Ecto neural progenitor cell (in vitro differentiated cells): ENCODE data around the gene CADM1.
"Not testable (repeated sequence)": the region's sequence is repeated elsewhere in the genome, so short reads cannot be mapped to it uniquely, and the experiment has no call there.

ENCODE experiments used
- DNase-seq: peaks from one replicate; pipeline ENCODE4 v3.0.0-alpha.2; 2018; ENCODE audit warnings: low spot score

Gene CADM1

DNA sequence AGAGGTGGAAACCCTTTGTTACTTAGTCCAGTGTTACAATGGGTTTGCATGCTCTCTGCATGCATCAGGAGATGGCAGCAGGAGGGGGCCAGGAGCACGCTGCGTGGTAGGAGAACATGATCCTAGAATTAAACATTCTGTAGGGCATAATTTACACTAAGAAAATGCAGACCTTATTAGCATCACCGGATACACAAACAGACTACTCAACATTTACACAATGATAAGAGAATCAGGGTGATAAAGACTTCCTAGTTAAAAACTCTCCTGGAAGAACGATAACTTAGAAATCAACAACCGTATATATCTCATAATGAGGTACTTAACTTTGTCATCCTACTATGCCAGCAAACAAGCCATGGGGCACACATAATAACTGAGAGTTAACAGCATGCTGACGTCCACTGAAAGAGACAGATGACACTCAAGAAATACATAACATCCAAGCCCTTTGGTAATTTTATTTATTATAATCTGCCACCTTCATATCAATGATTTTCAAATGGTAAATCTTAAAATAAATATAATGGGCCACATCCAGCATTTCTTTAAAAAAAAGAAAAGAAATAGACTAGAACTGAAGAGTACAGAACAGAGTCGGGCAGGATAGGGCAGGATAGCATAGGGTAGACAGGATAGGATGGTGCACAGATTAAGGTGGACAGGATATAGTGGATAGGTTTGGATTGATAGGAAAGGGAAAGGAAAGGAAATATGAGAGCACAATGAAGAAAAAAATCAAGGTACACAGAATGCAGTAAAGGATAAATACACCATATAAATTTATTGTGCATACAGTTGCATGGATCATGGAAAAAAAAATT is 27.5 kb downstream of the CADM1 start:
- no peak for DNase-seq

DNA sequence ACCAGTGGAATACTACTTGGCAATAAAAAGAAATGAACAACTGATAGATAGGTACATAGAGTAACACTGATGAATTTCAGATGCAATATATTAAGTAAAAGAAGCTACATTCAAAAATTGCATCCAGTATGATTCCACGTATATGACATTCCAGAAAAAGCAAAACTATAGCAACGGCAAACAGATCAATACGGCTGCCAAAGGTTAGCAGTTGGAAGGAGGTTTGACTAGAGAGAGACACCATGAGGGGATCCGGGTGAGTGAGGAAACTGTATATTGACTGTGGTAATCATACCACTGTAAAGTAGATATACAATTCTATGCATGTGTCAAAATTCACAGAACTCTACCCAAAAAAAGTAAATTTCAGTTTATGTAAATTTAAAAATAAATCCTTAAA is 28.7 kb downstream of the CADM1 start:
- no peak for DNase-seq

DNA sequence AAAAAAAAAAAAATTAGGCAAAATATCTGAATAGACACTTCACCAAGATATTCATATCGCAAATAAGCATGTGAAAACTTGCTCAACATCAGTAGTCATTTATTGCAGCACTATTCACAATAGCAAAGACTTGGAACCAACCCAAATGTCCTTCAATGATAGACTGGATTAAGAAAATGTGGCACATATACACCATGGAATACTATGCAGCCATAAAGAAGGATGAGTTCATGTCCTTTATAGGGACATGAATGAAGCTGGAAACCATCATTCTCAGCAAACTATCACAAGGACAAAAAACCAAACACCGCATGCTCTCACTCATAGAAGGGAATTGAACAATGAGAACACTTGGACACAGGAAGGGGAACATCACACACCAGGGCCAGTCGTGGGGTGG is 29.9 kb downstream of the CADM1 start:
- DNase-seq: not testable (repeated sequence)

DNA sequence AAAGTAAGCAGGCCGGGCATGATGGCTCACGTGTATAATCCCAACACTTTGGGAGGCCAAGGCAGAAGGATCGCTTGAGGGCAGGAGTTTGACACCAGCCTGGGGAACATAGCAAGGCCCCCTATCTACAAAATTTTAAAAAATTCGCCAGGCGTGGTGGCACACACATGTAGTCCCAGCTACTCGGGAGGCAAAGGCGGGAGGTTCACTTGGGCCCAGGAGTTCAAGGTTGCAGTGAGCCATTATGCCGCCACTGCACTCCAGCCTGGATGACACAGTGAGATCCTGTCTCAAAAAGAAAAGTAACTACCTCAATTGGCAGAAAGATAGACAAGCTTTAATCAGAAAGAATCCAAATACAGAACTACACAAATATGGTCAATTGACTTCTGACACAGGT is 31.0 kb downstream of the CADM1 start:
- DNase-seq: no peak

DNA sequence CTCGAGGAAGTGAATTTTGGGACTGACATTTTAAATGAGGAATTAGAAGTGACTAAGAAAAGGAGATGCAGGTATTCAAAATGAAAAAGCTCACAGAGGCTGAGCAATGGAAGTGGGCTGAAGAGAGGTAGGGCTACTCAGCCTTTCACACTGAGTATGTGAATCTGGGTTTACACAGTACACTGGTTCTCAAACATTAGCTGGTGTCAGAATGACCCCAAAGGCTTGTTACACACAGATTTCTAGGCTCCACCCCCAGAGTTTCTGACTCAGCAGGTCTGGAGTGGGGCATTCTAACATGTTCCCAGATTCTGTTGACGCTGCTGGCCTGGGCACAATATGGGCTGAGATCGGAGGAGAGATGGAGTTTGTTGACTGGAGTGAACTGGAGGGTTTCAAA is 32.8 kb downstream of the CADM1 start:
- no peak for DNase-seq

DNA sequence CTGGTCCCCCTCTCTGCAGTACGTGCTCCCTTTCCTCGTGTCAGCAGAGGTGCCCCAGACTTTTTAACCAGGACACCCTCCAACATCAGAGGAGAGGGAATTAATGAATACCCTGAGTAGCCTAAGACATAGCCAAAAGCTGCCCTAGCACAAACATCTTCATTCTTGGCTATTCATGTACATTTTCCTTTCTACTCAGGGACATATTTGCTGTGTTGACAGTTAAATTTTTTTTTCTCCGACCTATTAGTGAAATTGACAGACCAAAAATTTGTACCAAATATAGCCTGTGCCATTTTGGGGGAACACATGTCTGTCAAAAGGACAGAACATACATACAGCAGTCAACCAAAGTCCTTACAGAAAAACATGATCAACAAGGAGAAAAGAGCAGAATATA is 33.3 kb downstream of the CADM1 start:
- no peak for DNase-seq

DNA sequence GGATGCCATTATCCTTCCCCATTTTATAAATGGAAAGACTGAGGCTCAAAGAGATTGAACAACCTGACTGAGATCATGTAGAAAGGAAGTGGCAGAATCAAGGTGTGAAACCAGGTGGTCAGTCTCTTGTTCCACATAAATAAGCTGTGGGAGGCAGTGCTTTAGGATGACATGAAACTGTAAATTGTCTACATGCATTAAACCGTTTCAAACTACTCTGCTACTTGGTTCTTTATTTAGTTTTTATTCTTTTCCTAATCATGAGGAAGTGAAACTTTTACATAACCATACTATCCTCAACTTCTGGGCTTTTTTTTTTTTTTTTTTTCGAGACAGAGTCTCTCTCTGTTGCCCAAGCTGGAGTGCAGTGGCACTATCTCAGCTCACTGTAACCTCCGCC is 34.9 kb downstream of the CADM1 start:
- no peak for DNase-seq

DNA sequence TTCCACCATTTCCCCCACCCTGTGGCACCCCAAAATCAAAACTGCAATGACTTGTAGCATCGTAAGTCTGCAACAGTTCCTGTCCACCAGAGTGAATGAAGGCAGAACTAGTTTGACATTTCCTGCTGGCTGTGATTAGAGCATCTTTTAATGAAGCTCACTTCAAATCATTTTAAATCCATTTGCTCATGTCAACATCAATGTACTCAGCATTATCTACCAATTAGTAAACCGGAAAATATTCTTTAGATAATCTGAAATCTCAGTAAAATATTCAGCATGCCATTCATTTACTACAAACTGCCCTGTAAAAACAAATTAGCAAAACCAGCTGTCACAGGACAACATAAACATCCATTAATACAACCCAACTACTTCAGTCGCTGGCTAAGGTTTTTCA is 38.1 kb downstream of the CADM1 start:
- no peak for DNase-seq

DNA sequence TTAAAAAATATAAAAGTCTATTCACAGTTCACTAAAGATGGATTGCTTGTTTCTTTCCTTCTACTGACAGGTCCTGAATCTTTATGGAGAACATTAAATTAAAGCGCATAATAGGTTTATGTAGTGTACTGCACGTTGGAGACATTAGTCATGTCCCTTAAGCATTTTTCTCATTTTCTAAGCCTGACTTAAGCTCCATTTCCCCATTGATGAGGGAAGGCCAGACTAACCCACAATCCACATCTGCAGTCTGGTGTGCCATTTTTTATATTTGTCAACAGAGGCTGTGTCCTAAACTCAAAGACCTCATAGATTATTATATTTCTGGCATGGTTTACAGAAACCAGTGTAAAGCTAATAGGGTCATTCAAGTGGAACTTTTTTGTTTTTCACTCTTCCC is 39.9 kb downstream of the CADM1 start:
- DNase-seq: no peak

DNA sequence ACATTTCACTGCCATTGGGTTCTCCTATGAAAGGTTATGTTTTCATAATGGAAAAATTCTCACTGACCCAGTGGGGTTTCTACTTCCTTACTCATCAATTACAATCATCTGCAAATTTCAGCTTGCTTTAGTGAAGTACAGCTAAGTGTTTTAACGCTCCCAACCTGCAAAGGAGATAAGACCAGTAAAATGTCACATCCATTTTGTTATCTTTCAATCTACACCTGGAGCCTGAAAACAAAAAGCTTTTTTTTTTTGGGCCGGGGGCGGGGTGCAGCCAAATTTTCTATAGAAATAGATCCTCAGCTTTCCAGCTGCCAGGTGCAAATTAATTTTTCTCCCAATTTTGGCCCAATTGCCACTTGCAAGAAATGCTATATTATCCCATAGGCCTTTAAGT is 40.6 kb downstream of the CADM1 start:
- no peak for DNase-seq

DNA sequence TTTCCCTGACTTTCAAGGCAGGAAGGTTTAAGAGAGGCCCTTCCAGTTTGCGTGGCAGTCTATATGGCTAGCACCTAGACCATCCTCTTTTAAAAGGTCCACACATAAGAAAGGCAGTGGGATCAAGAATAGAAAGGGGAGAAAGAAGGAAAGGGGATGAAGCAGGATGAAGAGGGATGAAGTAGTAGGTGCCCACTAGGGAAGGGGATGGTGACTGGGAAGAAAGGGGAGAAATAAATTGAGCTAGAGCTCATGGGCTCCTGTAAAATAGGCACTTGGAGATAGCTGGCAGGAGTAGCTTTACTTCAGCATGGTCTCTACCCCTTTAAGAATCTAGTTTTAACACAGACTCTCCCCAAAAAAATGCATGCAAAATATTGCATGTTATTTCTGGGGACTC is 41.5 kb downstream of the CADM1 start:
- no peak for DNase-seq

DNA sequence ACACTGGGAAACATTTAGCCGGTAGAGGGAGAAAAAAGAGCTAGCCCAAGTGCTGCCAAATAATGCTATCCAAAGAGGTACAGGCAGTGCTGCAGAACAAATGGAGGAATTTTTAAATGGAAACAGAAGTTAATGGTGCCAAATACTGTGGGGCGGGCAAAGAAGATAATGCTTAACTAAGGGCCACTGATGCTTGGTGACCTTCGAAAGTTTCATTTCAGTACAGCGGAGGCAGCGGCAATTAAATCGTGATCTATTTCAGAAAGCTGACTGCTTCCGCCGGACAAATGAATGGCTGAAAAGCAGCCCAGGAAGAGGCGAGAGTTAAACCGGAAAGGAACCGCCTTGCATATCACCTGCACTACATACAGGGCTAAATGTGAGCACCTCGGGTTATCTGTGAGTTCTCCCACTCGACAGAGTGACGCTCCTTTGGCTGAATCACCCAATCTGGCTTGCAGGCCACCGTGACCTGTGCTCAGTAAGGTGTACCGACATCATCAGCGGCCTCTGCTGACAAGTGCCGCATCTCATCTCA is 42.1 kb downstream of the CADM1 start:
- DNase-seq: no peak

DNA sequence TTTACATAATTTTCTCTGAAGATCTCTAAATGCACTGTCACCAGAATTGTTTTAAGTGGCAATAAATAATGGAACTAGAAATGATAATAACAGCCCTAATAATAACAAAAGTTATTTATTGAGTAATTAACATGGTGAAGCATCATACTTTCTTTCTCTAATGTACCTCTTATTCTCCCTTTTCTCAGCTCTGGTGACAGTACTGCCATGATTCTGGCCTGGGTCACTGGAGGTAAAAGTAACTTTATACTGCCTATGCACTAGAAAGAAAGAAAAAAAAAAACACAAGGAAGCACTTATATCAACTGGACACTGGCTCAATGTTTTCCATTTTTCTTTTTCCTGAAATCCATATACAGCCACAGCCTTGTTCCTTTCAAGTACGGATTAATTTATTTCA is 43.7 kb downstream of the CADM1 start:
- DNase-seq: no peak

DNA sequence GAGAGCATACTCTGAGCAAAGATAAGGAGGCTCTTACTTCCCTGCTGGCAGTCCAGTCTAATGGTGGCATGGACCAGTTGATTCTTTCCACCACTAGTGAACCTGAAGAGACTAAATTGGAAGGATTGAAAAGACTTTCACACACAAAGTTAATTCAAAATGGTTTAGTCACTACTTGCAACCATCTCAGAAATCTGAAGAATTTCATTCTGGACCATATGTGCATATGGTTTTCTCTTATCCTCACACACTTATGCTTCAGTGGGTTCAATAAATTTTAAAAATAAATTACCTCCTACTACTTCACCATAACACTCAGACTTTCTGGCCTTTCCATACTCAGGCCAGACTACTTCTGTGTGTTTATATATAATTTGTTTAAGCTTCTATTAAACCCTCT is 44.7 kb downstream of the CADM1 start:
- DNase-seq: no peak

DNA sequence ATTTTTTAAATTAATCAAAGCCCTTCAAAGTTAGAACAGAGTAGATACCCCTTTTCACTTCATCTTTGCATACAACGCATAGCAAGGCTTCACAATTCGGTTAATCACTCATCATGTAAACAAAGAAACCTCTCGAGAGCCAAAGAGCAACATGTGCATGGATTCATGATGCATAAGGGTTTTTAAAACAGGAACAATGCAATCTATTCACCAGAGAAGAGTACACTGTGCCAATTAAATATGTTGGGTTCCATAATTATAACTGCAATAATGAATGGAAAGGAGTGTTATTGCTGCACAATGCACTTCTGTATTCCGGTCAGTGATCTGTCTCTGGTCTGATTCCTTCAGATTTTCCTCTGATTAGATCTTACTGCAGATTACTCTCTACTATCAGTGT is 45.3 kb downstream of the CADM1 start:
- DNase-seq: no peak

DNA sequence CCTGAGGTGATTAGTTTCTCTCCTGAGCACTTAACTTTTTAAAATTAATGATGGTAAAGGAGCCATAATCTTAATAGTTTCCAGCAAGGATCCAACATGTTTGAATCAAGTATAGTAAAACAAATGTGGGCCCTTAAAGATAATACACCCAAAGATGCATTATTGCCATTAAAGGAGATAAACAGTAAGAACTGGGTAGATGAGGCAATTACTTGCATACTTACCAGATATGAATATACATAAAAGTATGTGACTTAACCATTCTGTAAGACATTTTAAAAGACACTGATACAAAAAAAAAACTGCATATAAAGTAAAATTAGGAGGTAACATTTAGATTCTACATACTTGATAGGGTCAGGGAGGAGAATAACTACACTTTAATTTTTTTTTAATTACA is 48.2 kb downstream of the CADM1 start:
- DNase-seq: no peak

DNA sequence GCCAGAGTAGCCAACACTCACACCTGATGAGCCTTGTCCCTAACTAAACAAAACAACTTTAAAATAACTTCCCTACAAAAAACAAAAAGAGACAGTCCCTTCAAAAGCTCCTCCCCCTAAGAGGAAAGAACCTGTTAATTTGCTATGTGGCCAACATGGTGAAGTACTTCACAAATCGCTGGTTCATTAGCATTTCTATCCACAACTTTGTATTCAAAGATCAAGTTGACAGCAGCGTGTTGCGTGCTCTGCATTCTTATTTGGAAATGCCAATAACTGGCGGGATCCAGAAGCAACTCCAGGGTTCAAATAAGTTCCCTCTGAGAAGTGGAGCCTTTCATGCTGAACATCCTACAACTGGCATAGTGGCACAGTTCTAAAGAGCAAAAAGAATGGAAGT is 48.6 kb downstream of the CADM1 start:
- no peak for DNase-seq

DNA sequence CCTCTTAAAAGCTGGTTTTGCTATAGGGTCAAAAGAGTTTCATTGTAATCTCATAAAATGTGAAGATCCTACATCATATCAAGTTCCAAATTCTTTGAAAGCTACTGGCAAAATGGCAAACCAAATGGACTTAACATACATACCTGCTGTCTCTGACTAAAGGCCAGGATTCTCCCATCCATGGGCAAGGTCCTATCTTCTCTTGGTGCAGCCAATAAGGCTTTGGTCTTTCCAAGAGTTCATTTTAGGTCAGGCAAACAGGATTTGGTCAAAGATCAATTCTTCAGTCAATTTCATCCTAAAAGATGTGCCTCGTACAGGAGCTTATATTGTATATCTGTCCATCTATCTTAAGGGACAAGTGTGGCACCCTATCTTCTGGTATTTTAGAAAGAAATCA is 49.7 kb downstream of the CADM1 start:
- DNase-seq: no peak

DNA sequence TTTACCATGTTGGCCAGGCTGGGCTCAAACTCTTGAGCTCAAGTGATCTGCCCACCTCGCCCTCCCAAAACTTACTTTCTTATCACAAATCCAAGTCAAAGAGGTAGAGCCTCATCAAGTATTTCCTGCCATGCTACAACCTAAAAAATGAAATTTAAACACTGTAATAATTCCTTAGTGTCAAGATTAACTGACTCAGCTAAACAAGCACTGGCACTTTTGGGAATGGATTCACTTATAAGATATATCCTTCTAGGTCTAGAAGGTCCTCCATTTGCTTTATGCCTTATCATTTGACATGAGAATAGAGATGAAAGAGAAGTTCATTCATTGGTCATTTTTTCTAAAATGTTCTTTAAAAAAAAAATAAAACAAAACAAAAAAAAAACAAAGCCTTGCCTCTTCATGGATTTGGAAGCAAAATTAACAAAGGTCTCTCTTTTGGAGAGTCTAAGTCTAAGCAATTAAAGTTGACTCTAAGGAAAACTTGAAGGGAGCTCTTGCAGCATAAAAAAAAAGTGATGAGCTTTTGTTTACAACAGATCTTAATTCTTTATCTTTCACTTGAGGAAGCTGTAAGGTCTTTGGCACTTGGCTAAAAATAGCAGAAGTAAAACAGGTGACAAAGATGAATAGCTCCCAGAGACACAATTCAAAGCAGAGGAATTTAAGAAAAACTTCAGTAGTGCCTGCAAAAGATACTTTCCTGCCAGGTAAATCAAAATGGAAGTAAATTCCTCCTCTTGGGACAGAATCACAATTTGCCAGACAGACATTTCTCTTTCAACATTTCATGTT is 50.3 kb downstream of the CADM1 start:
- no peak for DNase-seq

DNA sequence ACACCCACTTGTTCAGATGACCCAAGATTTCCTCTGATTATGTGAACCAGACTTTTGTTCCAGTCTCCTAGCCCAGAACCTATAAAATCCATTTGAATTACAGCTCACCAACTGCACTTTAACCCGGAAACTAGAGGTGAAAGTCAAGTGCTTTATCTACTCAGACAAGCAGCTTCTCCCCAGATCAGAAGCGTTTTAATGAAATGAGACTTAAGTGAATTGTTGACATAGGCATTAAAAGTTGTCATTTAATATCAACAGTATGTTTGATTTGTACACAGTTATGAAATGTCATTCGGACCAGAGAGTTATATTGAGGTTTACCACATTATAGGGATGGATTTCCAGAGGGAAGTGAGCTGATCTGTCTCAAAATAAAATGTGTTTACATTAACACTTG is 52.0 kb downstream of the CADM1 start:
- no peak for DNase-seq

DNA sequence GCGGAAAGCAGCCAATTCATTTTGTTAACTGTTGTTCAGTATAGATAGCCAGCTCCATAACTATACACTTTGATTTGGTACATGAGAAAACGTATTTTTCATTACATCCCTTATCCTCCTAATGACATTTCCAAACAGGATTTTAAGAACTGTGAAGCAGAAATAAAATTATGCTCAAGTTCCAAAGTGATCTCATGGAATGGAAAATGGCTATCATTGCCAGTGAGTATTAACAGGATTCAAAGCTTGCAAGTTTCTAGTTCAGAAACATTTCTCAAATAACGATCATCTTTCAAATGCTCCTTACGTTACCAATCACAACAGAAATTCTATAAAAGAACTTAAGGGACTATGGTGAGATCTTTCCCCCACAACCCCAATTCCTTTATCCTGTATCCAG is 53.7 kb downstream of the CADM1 start:
- DNase-seq: no peak

DNA sequence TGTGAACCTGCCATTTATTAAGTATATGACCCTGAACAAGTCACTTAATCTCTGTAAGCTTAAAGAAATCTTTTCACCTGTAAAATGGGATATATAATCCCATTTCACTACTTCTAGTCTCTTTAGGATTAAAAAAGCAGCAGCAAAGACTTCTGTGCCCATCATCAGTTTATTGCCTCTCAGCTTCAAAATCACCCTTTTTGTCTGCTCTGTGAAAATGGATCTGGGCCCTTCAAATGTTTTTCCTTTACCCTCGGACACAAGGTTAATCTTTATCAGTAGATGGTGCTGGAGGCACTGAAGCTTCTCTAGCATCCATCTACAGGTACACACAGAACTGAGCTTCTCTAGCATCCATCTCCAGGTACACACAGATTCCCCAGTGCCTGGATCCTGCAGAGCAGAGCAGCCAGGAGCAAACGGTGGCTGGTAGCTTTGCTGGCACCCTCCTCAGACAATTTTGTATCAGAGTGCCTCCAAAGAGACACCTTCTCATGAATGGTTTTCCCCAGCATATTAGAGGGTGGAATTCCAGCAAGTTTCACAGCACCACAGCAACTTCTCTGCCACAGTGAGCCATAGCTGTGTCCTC is 56.8 kb downstream of the CADM1 start:
- no peak for DNase-seq

DNA sequence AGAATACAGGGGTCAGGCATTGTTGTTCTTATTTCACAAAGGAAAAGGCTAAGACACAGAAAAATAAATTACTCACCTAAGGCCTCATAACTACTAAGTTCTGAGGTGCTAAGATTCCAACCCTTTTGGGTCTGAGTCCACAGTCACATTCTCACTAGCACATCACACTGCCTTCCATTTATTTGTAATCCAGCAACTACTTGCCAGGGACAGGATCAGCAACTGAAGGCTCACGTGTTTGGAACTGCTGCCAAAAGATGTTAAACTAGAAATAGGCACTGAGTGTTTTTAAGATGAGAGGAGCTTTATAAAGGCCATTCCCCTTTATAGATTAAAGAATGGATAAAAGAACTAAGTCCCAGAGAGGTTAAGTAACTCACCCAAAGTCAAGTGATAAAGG is 58.0 kb downstream of the CADM1 start:
- no peak for DNase-seq
